HG02884 (cell line): ENCODE results near the gene FN3K.
A peak's percentile ranks its signal among the peaks of the same experiment; 100 is the strongest.

Source experiments
- ATAC-seq: cut with Tn5 transposase; IDR thresholded peaks from one replicate; pipeline ENCODE4 v1.9.1; 2021; ENCODE audit warnings: mild to moderate bottlenecking, moderate library complexity; ENCODE audit not compliant: unreplicated experiment

FN3K gene

GRCh38 chr17:82734987-82735866 lies at the start of gene FN3K:
Gene FN3K (plus strand): TSS chr17:82735615. CDS start chr17:82735637, 22 bp downstream.
- no peak for ATAC-seq

- no peak for ATAC-seq
Measured at GRCh38 chr17:82686366-82687324, 48.8 kb upstream of the FN3K start.

- no peak for ATAC-seq
Measured at GRCh38 chr17:82687375-82687861, 48.0 kb upstream of the FN3K start.

GRCh38 chr17:82687871-82688270 lies 47.5 kb upstream of the FN3K start:
- no peak for ATAC-seq

GRCh38 chr17:82689077-82689476 lies 46.3 kb upstream of the FN3K start:
- ATAC-seq = no peak

GRCh38 chr17:82690786-82691489 lies 44.5 kb upstream of the FN3K start:
- ATAC-seq = no peak

GRCh38 chr17:82691714-82692113 lies 43.7 kb upstream of the FN3K start:
- ATAC-seq = no peak

- no peak for ATAC-seq
Measured at GRCh38 chr17:82692268-82692667, 43.1 kb upstream of the FN3K start.

GRCh38 chr17:82693168-82693867 lies 42.1 kb upstream of the FN3K start:
- ATAC-seq = no peak

- ATAC-seq = no peak
Measured at GRCh38 chr17:82694647-82695046, 40.8 kb upstream of the FN3K start.

- ATAC-seq = no peak
Measured at GRCh38 chr17:82696259-82696658, 39.2 kb upstream of the FN3K start.

- no peak for ATAC-seq
Measured at GRCh38 chr17:82696916-82697807, 38.3 kb upstream of the FN3K start.

GRCh38 chr17:82697808-82698064 lies 37.7 kb upstream of the FN3K start:
- no peak for ATAC-seq

- peak; percentile 96 for ATAC-seq
Measured at GRCh38 chr17:82698065-82698973, 37.1 kb upstream of the FN3K start, which contains the start of gene RAB40B. Gene RAB40B (minus strand): TSS chr17:82698698. CDS start chr17:82698596, 102 bp downstream.

GRCh38 chr17:82698974-82699442 lies 36.4 kb upstream of the FN3K start:
- ATAC-seq = no peak

- ATAC-seq = no peak
Measured at GRCh38 chr17:82699551-82699950, 35.9 kb upstream of the FN3K start.

- ATAC-seq = no peak
Measured at GRCh38 chr17:82702231-82702927, 33.0 kb upstream of the FN3K start.
